ENCODE measurements around the gene BLOC1S4. TPM values are rescaled to one million over a fixed set of nuclear protein-coding genes. Genes with fewer than 3 reads are reported as not detected.

Gene BLOC1S4
- total RNA-seq, 1 donor from 2014 or later: 19.1 TPM

DNA sequence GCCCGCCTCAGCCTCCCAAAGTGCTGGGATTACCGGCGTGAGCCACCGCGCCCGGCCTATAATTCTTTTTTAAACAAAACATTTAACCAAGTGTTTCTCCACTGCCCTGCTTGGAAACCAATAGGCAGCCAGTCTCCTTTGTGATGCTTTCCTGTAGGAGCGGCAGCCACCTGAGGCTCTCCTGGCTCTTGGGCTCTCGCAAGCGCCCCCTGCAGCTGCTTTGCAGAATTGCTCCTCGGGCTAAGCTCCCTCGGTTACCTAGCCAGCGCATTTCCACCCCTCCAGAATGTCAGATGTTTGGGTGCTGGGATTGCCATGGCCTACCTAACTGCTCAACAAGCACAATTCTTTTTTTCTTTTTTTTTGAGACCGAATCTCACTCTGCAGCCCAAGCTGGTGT, 14.6 kb upstream of the BLOC1S4 start:
- H3K9me3 Mint-ChIP-seq: peaks cover 13% of the 10 kb centered on the region
- TF ChIP-seq, protein P1, sequence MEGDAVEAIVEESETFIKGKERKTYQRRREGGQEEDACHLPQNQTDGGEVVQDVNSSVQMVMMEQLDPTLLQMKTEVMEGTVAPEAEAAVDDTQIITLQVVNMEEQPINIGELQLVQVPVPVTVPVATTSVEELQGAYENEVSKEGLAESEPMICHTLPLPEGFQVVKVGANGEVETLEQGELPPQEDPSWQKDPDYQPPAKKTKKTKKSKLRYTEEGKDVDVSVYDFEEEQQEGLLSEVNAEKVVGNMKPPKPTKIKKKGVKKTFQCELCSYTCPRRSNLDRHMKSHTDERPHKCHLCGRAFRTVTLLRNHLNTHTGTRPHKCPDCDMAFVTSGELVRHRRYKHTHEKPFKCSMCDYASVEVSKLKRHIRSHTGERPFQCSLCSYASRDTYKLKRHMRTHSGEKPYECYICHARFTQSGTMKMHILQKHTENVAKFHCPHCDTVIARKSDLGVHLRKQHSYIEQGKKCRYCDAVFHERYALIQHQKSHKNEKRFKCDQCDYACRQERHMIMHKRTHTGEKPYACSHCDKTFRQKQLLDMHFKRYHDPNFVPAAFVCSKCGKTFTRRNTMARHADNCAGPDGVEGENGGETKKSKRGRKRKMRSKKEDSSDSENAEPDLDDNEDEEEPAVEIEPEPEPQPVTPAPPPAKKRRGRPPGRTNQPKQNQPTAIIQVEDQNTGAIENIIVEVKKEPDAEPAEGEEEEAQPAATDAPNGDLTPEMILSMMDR (conservative IDR thresholded peaks at IDR 0.05): peak; percentile 60
- peaks cover 48% of the 10 kb centered on the region for H3K36me3 Mint-ChIP-seq
- DNase-seq (ENCODE audit: extremely low spot score, unreplicated experiment): no peak
- H3K27ac Mint-ChIP-seq: no peak overlapping the region
- peaks cover 2% of the 10 kb centered on the region for H3K4me1 Mint-ChIP-seq (ENCODE audit: unreplicated experiment)
- H3K27me3 Mint-ChIP-seq: no peaks in the 10 kb centered on the region
- H3K4me3 Mint-ChIP-seq: no peak overlapping the region

DNA sequence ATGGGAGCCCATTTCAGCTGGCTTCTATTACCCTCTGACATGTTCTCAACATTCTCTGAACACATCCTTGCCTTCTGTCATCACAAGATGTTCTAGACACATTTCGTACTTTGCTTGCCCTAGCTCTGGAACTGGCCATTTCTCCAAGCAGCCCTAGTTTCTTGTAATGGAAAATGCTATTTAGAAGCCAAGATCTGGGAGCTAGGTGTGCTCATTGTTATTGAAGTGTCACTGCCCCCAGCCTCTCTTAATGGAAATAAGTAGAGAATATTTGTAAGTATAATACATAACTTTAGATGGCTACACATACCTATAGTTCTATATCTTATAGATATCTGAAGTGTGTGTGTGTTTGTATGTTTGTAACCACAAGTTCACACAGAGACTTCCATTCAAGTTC, 13.2 kb upstream of the BLOC1S4 start:
- no peaks in the 10 kb centered on the region for H3K27me3 Mint-ChIP-seq
- H3K9me3 Mint-ChIP-seq: peaks cover 19% of the 10 kb centered on the region
- peaks cover 59% of the 10 kb centered on the region for H3K36me3 Mint-ChIP-seq
- TF ChIP-seq, protein P1 (conservative IDR thresholded peaks at IDR 0.05): no peak
- DNase-seq (ENCODE audit: extremely low spot score, unreplicated experiment): no peak
- H3K27ac Mint-ChIP-seq: no peak overlapping the region
- H3K4me3 Mint-ChIP-seq: no peak overlapping the region
- H3K4me1 Mint-ChIP-seq (ENCODE audit: unreplicated experiment): peaks cover 8% of the 10 kb centered on the region

DNA sequence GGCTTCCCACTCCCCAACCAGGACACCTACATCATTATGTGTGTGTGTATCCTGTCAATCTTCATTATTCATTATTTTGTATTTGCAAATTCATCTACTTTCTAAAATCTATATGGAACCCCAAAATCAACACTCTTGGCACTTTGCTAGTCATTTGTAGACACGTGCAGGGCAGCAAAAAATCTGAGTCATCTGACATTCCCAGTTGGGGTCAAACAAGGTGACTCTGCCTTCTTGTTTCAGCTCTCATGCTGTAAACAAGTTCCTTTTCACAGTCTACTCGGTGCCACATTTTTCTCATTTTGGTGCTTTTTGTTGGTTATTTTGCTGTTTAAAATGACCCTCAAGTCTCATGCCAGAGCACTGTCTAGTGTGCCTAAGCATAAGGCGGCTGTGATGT, 12.2 kb upstream of the BLOC1S4 start:
- H3K27me3 Mint-ChIP-seq: no peaks in the 10 kb centered on the region
- peaks cover 24% of the 10 kb centered on the region for H3K9me3 Mint-ChIP-seq
- H3K36me3 Mint-ChIP-seq: peaks cover 65% of the 10 kb centered on the region
- TF ChIP-seq, protein P1 (conservative IDR thresholded peaks at IDR 0.05): no peak
- peak overlapping the region; percentile 9 for H3K27ac Mint-ChIP-seq
- DNase-seq (ENCODE audit: extremely low spot score, unreplicated experiment): no peak
- no peak overlapping the region for H3K4me3 Mint-ChIP-seq
- H3K4me1 Mint-ChIP-seq (ENCODE audit: unreplicated experiment): peaks cover 15% of the 10 kb centered on the region

DNA sequence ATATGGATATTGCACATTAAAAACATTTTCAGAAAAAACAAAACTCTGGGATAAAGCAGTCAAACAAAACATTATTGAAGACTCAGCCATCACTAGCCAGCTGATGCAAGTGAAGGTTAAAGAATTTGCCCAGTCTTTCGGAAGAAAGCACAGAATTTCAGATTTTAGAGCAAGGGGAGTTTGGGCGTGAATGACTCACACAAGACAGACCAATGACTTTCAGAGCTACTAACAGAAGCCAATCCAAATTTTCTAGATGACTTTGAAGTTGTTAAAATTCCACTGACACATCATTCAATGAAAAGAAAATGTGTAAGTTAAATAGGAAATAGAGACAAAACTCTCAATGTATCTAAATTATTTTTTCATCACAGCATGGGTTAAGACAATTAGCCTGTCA, 10.3 kb upstream of the BLOC1S4 start:
- Mint-ChIP-seq H3K9me3 (peaks cover 28% of the 10 kb centered on the region), H3K4me1 (ENCODE audit: unreplicated experiment) (peaks cover 22% of the 10 kb centered on the region), H3K27me3 (peaks cover under 1% of the 10 kb centered on the region), H3K27ac (no peak overlapping the region), H3K4me3 (peak overlapping the region; percentile 7), H3K36me3 (peaks cover 65% of the 10 kb centered on the region)
- TF ChIP-seq, protein P1 (conservative IDR thresholded peaks at IDR 0.05): no peak
- no peak for DNase-seq (ENCODE audit: extremely low spot score, unreplicated experiment)

DNA sequence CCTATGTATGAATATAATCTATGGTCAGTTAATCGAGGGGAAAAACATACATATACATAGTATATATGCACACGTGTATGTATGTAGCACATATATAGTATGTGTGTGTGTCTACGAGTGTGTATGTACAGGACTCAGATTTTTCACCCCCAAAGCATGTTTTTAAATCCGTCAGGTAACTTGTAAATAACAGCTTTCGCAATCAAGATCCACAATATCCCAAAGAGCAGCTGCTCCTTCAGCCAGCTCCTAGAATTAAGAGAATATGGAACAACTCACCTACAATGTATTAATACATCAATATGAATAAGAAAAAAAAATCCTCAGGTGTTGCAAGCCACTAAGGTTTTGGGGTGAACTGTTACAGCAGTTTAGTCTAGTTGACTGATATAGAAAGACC, 9.8 kb upstream of the BLOC1S4 start:
- Mint-ChIP-seq H3K9me3 (peaks cover 28% of the 10 kb centered on the region), H3K27me3 (peaks cover 5% of the 10 kb centered on the region), H3K4me1 (ENCODE audit: unreplicated experiment) (peaks cover 22% of the 10 kb centered on the region), H3K36me3 (peaks cover 63% of the 10 kb centered on the region), H3K4me3 (peak overlapping the region; percentile 11), H3K27ac (no peak overlapping the region)
- TF ChIP-seq, protein P1 (conservative IDR thresholded peaks at IDR 0.05): no peak
- no peak for DNase-seq (ENCODE audit: extremely low spot score, unreplicated experiment)
